ENCODE measurements around the gene TCTN1.
"Not testable (repeated sequence)": the region's sequence is repeated elsewhere in the genome, so short reads cannot be mapped to it uniquely, and the experiment has no call there.

The TCTN1 gene

GRCh38 chr12:110597885-110598284 is 16.0 kb upstream of the TCTN1 start:
- H3K4me3 Mint-ChIP-seq: no peak overlapping the region
- no peak for ATAC-seq (ENCODE audit: low read depth)
- no peaks in the 10 kb centered on the region for H3K9me3 Mint-ChIP-seq
- H3K27me3 Mint-ChIP-seq: no peaks in the 10 kb centered on the region
- peaks cover 15% of the 10 kb centered on the region for H3K4me1 Mint-ChIP-seq
- no peak for DNase-seq (ENCODE audit: low spot score in 2 of 2)
- H3K27ac Mint-ChIP-seq: no peak overlapping the region
- H3K36me3 Mint-ChIP-seq: no peaks in the 10 kb centered on the region

- ATAC-seq (ENCODE audit: low read depth): no peak
- peaks cover 21% of the 10 kb centered on the region for H3K4me1 Mint-ChIP-seq
- no peaks in the 10 kb centered on the region for H3K9me3 Mint-ChIP-seq
Observed at GRCh38 chr12:110599334-110599733, 14.6 kb upstream of the TCTN1 start.

GRCh38 chr12:110600254-110600653 is 13.7 kb upstream of the TCTN1 start:
- ATAC-seq (ENCODE audit: low read depth): peak; percentile 45
- Mint-ChIP-seq H3K4me3 (no peak overlapping the region), H3K27ac (peak overlapping the region; percentile 5)

More at GRCh38 chr12:110599334-110599733, 14.6 kb upstream of the TCTN1 start:
- no peaks in the 10 kb centered on the region for H3K27me3 Mint-ChIP-seq
- no peaks in the 10 kb centered on the region for H3K36me3 Mint-ChIP-seq
- DNase-seq (ENCODE audit: low spot score in 2 of 2): no peak
- peak overlapping the region; percentile 65 for H3K27ac Mint-ChIP-seq
- H3K4me3 Mint-ChIP-seq: no peak overlapping the region

GRCh38 chr12:110602085-110602814 is 11.7 kb upstream of the TCTN1 start:
- ATAC-seq (ENCODE audit: low read depth): peak; percentile 32
- H3K9me3 Mint-ChIP-seq; H3K4me3 Mint-ChIP-seq; H3K36me3 Mint-ChIP-seq; H3K27me3 Mint-ChIP-seq; DNase-seq (ENCODE audit: low spot score in 2 of 2): not testable (repeated sequence)
- peak overlapping the region; percentile 24 for H3K27ac Mint-ChIP-seq
- peaks cover 30% of the 10 kb centered on the region for H3K4me1 Mint-ChIP-seq

More at GRCh38 chr12:110600254-110600653, 13.7 kb upstream of the TCTN1 start:
- Mint-ChIP-seq H3K4me1 (peaks cover 25% of the 10 kb centered on the region), H3K36me3 (no peaks in the 10 kb centered on the region), H3K27me3 (no peaks in the 10 kb centered on the region), H3K9me3 (no peaks in the 10 kb centered on the region)
- DNase-seq (ENCODE audit: low spot score in 2 of 2): no peak

- Mint-ChIP-seq H3K9me3 (no peaks in the 10 kb centered on the region), H3K27ac (peak overlapping the region; percentile 90)
- ATAC-seq (ENCODE audit: low read depth): no peak
Observed at GRCh38 chr12:110606253-110606611, 7.7 kb upstream of the TCTN1 start.

GRCh38 chr12:110613071-110613770 is 708 bp upstream of the TCTN1 start:
- Mint-ChIP-seq H3K4me1 (peaks cover 15% of the 10 kb centered on the region), H3K4me3 (peak overlapping the region; percentile 87), H3K27ac (peak overlapping the region; percentile 89), H3K36me3 (no peaks in the 10 kb centered on the region), H3K27me3 (no peaks in the 10 kb centered on the region), H3K9me3 (no peaks in the 10 kb centered on the region)
- no peak for ATAC-seq (ENCODE audit: low read depth)
- no peak for DNase-seq (ENCODE audit: low spot score in 2 of 2)

More at GRCh38 chr12:110606253-110606611, 7.7 kb upstream of the TCTN1 start:
- H3K4me3 Mint-ChIP-seq: peak overlapping the region; percentile 72
- H3K36me3 Mint-ChIP-seq: no peaks in the 10 kb centered on the region
- no peaks in the 10 kb centered on the region for H3K27me3 Mint-ChIP-seq
- H3K4me1 Mint-ChIP-seq: peaks cover 24% of the 10 kb centered on the region
- no peak for DNase-seq (ENCODE audit: low spot score in 2 of 2)

- H3K4me3 Mint-ChIP-seq: peak overlapping the region; percentile 67
- no peaks in the 10 kb centered on the region for H3K9me3 Mint-ChIP-seq
- no peaks in the 10 kb centered on the region for H3K36me3 Mint-ChIP-seq
- no peaks in the 10 kb centered on the region for H3K27me3 Mint-ChIP-seq
- peaks cover 16% of the 10 kb centered on the region for H3K4me1 Mint-ChIP-seq
- ATAC-seq (ENCODE audit: low read depth) (no peak), DNase-seq (ENCODE audit: low spot score in 2 of 2) (no peak)
- peak overlapping the region; percentile 89 for H3K27ac Mint-ChIP-seq
Observed at GRCh38 chr12:110615171-110615570, 1.2 kb downstream of the TCTN1 start.

GRCh38 chr12:110616471-110617115 is 2.7 kb downstream of the TCTN1 start:
- Mint-ChIP-seq H3K9me3 (no peaks in the 10 kb centered on the region), H3K4me3 (no peak overlapping the region), H3K36me3 (no peaks in the 10 kb centered on the region), H3K27me3 (no peaks in the 10 kb centered on the region), H3K4me1 (peaks cover 17% of the 10 kb centered on the region), H3K27ac (peak overlapping the region; percentile 89)
- DNase-seq (ENCODE audit: low spot score in 2 of 2) (no peak), ATAC-seq (ENCODE audit: low read depth) (no peak)

- H3K27ac Mint-ChIP-seq: peak overlapping the region; percentile 85
- H3K4me1 Mint-ChIP-seq: peaks cover 26% of the 10 kb centered on the region
- no peaks in the 10 kb centered on the region for H3K27me3 Mint-ChIP-seq
- peaks cover 4% of the 10 kb centered on the region for H3K36me3 Mint-ChIP-seq
- ATAC-seq (ENCODE audit: low read depth): peak; percentile 84
- peak overlapping the region; percentile 90 for H3K4me3 Mint-ChIP-seq
- no peaks in the 10 kb centered on the region for H3K9me3 Mint-ChIP-seq
- DNase-seq (ENCODE audit: low spot score in 2 of 2): peak in 1 of 2 donors; percentile 38
Observed at GRCh38 chr12:110619534-110619953, 5.6 kb downstream of the TCTN1 start.

- Mint-ChIP-seq H3K27me3 (no peaks in the 10 kb centered on the region), H3K27ac (peak overlapping the region; percentile 55), H3K36me3 (peaks cover 5% of the 10 kb centered on the region), H3K9me3 (peaks cover 2% of the 10 kb centered on the region), H3K4me3 (no peak overlapping the region), H3K4me1 (peaks cover 19% of the 10 kb centered on the region)
- no peak for DNase-seq (ENCODE audit: low spot score in 2 of 2)
- ATAC-seq (ENCODE audit: low read depth): no peak
Observed at GRCh38 chr12:110622582-110622981, 8.7 kb downstream of the TCTN1 start.

GRCh38 chr12:110627500-110628195 is 13.7 kb downstream of the TCTN1 start:
- Mint-ChIP-seq H3K4me1 (peaks cover 18% of the 10 kb centered on the region), H3K36me3 (peaks cover 10% of the 10 kb centered on the region), H3K9me3 (peaks cover 2% of the 10 kb centered on the region), H3K27me3 (no peaks in the 10 kb centered on the region), H3K4me3 (peak overlapping the region; percentile 85), H3K27ac (peak overlapping the region; percentile 97)
- peak; percentile 79 for ATAC-seq (ENCODE audit: low read depth)
- DNase-seq (ENCODE audit: low spot score in 2 of 2): no peak

- Mint-ChIP-seq H3K4me1 (peaks cover 50% of the 10 kb centered on the region), H3K4me3 (no peak overlapping the region), H3K27ac (peak overlapping the region; percentile 70), H3K27me3 (no peaks in the 10 kb centered on the region), H3K9me3 (no peaks in the 10 kb centered on the region), H3K36me3 (peaks cover 2% of the 10 kb centered on the region)
- DNase-seq (ENCODE audit: low spot score in 2 of 2) (no peak), ATAC-seq (ENCODE audit: low read depth) (no peak)
Observed at GRCh38 chr12:110635055-110635454, 21.1 kb downstream of the TCTN1 start.

- H3K36me3 Mint-ChIP-seq: peaks cover 2% of the 10 kb centered on the region
- ATAC-seq (ENCODE audit: low read depth) (peak; percentile 89), DNase-seq (ENCODE audit: low spot score in 2 of 2) (no peak)
- no peaks in the 10 kb centered on the region for H3K9me3 Mint-ChIP-seq
- H3K4me3 Mint-ChIP-seq: no peak overlapping the region
- H3K4me1 Mint-ChIP-seq: peaks cover 59% of the 10 kb centered on the region
- H3K27me3 Mint-ChIP-seq: no peaks in the 10 kb centered on the region
- H3K27ac Mint-ChIP-seq: peak overlapping the region; percentile 54
Observed at GRCh38 chr12:110636516-110636915, 22.6 kb downstream of the TCTN1 start.

All from memory B cell (primary cell).